SK-N-SH (cell line): Measurements from ENCODE around the gene KIFC3. TPM values are rescaled to one million over a fixed set of nuclear protein-coding genes. Genes with fewer than 3 reads are reported as not detected.

Experiments used
- CTCF ChIA-PET: fragments of 300-600, 350-600 bp; formaldehyde crosslinking; extraction: SDS; loops from one replicate; lab custom pipeline; 2021; lab: Yijun Ruan, JAX
- POLR2A ChIA-PET: fragments of 350-600 bp; sonication (Branson Sonifier 250); formaldehyde crosslinking; extraction: SDS; loops from one replicate; lab custom pipeline; 2020; ENCODE audit warnings: antibody characterized with exemption, inconsistent platforms; lab: Yijun Ruan, JAX
- DNase-seq: peaks from one replicate; pipeline ENCODE4 v3.0.0; 2012
- H2AFZ ChIP-seq: fragments of 200-600 bp; sonication (generic); 2 replicates; pipeline ENCODE4 v1.8.1; 2016; ENCODE audit warnings: antibody characterized with exemption, mild to moderate bottlenecking, low read depth
- H3F3A ChIP-seq: fragments of 200-600 bp; sonication (generic); replicated peaks from 2 replicates; pipeline ENCODE3; 2016; ENCODE audit warnings: antibody characterized with exemption, mild to moderate bottlenecking; ENCODE audit not compliant: insufficient read depth
- H3K27ac ChIP-seq, 2 experiments: fragments of 200-500 bp in 1 of 2; fragments of 200-600 bp in 1 of 2; sonication (Bioruptor generic) in 1 of 2; sonication (generic), shearing (Covaris generic) in 1 of 2; 2 replicates each; pipeline versions ENCODE4 v1.5.1 to v1.6.1; 2014 to 2016; ENCODE audit warnings: low read depth in 2 of 2, inconsistent platforms in 1 of 2, low read length in 1 of 2, mild to moderate bottlenecking in 1 of 2, mixed read lengths in 1 of 2
- H3K27me3 ChIP-seq: fragments of 200-600 bp; sonication (generic), shearing (Covaris generic); 2 replicates; pipeline ENCODE4 v1.6.1; 2016; ENCODE audit warnings: mixed run types; ENCODE audit not compliant: insufficient read depth
- H3K36me3 ChIP-seq, 2 experiments: fragments of 200-500 bp in 1 of 2; fragments of 200-600 bp in 1 of 2; sonication (Bioruptor generic) in 1 of 2; sonication (generic) in 1 of 2; replicated peaks in 1 of 2; 2 replicates each; pipeline versions ENCODE3 to v1.5.1; 2014 to 2016; ENCODE audit warnings: low read length in 1 of 2, mild to moderate bottlenecking in 1 of 2; ENCODE audit not compliant: insufficient read depth in 2 of 2, control insufficient read depth in 1 of 2
- H3K4me1 ChIP-seq, 2 experiments: fragments of 200-500 bp in 1 of 2; fragments of 200-600 bp in 1 of 2; sonication (Bioruptor generic) in 1 of 2; sonication (generic), shearing (Covaris generic) in 1 of 2; 2 replicates each; pipeline versions ENCODE4 v1.5.1 to v1.6.1; 2014 to 2016; ENCODE audit warnings: low read depth in 1 of 2, low read length in 1 of 2, mixed run types in 1 of 2; ENCODE audit not compliant: insufficient read depth in 2 of 2, control insufficient read depth in 1 of 2
- H3K4me2 ChIP-seq: fragments of 200-600 bp; sonication (generic), shearing (Covaris generic); 2 replicates; pipeline ENCODE4 v1.6.1; 2017; ENCODE audit warnings: mixed run types
- H3K4me3 ChIP-seq, 2 experiments: fragments of 200-500 bp in 1 of 2; fragments of 200-600 bp in 1 of 2; sonication (Bioruptor generic) in 1 of 2; sonication (generic), shearing (Covaris generic) in 1 of 2; 2 replicates each; pipeline versions ENCODE4 v1.5.1 to v1.8.1; 2014 to 2016; ENCODE audit warnings: low read depth in 2 of 2, inconsistent platforms in 1 of 2, low read length in 1 of 2, mild to moderate bottlenecking in 1 of 2, mixed read lengths in 1 of 2, moderate library complexity in 1 of 2
- H3K79me2 ChIP-seq: fragments of 200-600 bp; sonication (generic); 2 replicates; pipeline ENCODE4 v1.8.1; 2017; ENCODE audit warnings: mild to moderate bottlenecking; ENCODE audit not compliant: insufficient read depth
- H3K9ac ChIP-seq: fragments of 200-600 bp; sonication (generic); 2 replicates; pipeline ENCODE4 v1.6.1; 2017; ENCODE audit warnings: mixed run types
- H3K9me2 ChIP-seq: fragments of 200-600 bp; sonication (generic); 2 replicates; pipeline ENCODE4 v1.6.1; 2017; ENCODE audit warnings: mixed run types
- H3K9me3 ChIP-seq: fragments of 200-600 bp; sonication (generic); 2 replicates; pipeline ENCODE4 v1.6.1; 2017; ENCODE audit warnings: mixed run types, mild to moderate bottlenecking, moderate library complexity
- H4K20me1 ChIP-seq: fragments of 200-600 bp; sonication (generic); 2 replicates; pipeline ENCODE4 v1.6.1; 2017; ENCODE audit warnings: mild to moderate bottlenecking, mixed run types; ENCODE audit not compliant: insufficient read depth
- ELF1 ChIP-seq: IDR thresholded peaks from 2 replicates; pipeline ENCODE4 v1.4.0; 2012
- EP300 ChIP-seq, 2 experiments: IDR thresholded peaks; 2 replicates each; pipeline versions ENCODE4 v1.4.0 to v1.6.1; 2012; ENCODE audit warnings: borderline replicate concordance in 1 of 2, low read depth in 1 of 2, low read length in 1 of 2
- FOSL2 ChIP-seq: IDR thresholded peaks from 2 replicates; pipeline ENCODE4 v1.4.0; 2012; ENCODE audit warnings: low read depth, mild to moderate bottlenecking, moderate library complexity, borderline replicate concordance
- FOXJ3 ChIP-seq: sonication (generic); formaldehyde crosslinking; IDR thresholded peaks from 2 replicates; pipeline ENCODE4 v1.5.1; 2020; ENCODE audit warnings: mild to moderate bottlenecking, missing genetic modification reagents
- FOXM1 ChIP-seq: IDR thresholded peaks from 2 replicates; pipeline ENCODE4 v1.4.0; 2012; ENCODE audit warnings: low read depth, mild to moderate bottlenecking
- GATA2 ChIP-seq: sonication (generic); formaldehyde crosslinking; IDR thresholded peaks from 2 replicates; pipeline ENCODE4 v1.5.0; 2020; ENCODE audit warnings: mild to moderate bottlenecking, missing genetic modification reagents
- MXI1 ChIP-seq: IDR thresholded peaks from 2 replicates; pipeline ENCODE4 v1.6.1; 2012; ENCODE audit warnings: mild to moderate bottlenecking, low read depth, low read length, improper control_type of control experiment
- RAD21 ChIP-seq: IDR thresholded peaks from 2 replicates; pipeline ENCODE4 v1.6.1; 2012; ENCODE audit warnings: mild to moderate bottlenecking, low read length
- RCOR1 ChIP-seq: fragments of 150-350 bp; IDR thresholded peaks from 2 replicates; pipeline ENCODE4 v1.6.1; 2017; ENCODE audit warnings: antibody characterized with exemption, low read length
- RFX5 ChIP-seq: IDR thresholded peaks from 2 replicates; pipeline ENCODE4 v1.6.1; 2012; ENCODE audit warnings: mild to moderate bottlenecking, improper control_type of control experiment, low read length
- TAF1 ChIP-seq: IDR thresholded peaks from 2 replicates; pipeline ENCODE4 v1.6.1; 2012; ENCODE audit warnings: low read depth, mild to moderate bottlenecking, low read length, moderate library complexity, borderline replicate concordance
- TEAD4 ChIP-seq: IDR thresholded peaks from 2 replicates; pipeline ENCODE4 v1.4.0; 2012; ENCODE audit warnings: mild to moderate bottlenecking, borderline replicate concordance; ENCODE audit not compliant: insufficient read depth
- YY1 ChIP-seq: IDR thresholded peaks from 2 replicates; pipeline ENCODE4 v1.4.0; 2012; ENCODE audit warnings: low read depth, mild to moderate bottlenecking
- WGBS: methylation state at CpG from one replicate; pipeline ENCODE4 v1.1.6; 2017; ENCODE audit warnings: low lambda C conversion rate; 5-methylcytosine and 5-hydroxymethylcytosine counted together
- polyA plus RNA-seq, 3 experiments: library from polyadenylated mRNA; depleted of rRNA; stranded (reverse); fragments of >200 nt; gene quantifications; 2 replicates each; pipeline ENCODE4 v1.2.3, GENCODE V29; 2012
- TF ChIP-seq, protein P1 (sequence below): IDR thresholded peaks from 2 replicates; pipeline ENCODE4 v1.4.0; 2012; ENCODE audit warnings: low read depth, borderline replicate concordance
- TF ChIP-seq, protein P2 (sequence below): fragments of 150-350 bp; IDR thresholded peaks from 2 replicates; pipeline ENCODE4 v1.6.1; 2016; ENCODE audit warnings: mild to moderate bottlenecking, low read depth, low read length

Gene KIFC3
- polyA plus RNA-seq, 1 of the 3 experiments (the other 2 are of a cell fraction), result 65.4 TPM

DNA sequence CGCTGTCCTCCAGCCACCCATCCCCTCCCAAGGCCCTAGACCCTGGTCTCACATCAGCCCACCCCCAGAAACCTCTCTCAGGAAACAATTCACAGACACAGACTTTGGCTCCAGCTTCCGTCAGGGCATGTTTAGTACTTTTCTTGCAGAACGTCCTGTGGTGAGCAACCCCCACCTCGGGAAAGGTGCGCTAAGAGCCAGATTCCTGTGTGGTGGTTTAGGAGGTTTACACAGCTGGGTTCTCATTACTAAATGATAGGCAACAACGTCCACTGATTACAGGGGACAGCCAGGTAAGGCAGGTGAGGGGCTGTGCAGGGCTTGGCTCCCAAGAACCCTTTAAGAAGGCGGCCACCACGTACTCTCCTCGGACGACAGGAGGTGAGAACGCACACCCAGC is 29.3 kb downstream of the KIFC3 start:
- H3K4me1 ChIP-seq, result no peaks in the 10 kb centered on the region
- H3K4me3 ChIP-seq, result no peak overlapping the region
- H3F3A ChIP-seq, result peaks cover 3% of the 10 kb centered on the region
- ChIA-PET CTCF (interaction anchor here (0.9 kb wide), 1 partner anchor 17 kb away, joined by 4 read pairs; no protein-coding TSS in a partner anchor), POLR2A (no interaction called here)
- H3K4me2 ChIP-seq, result no peak overlapping the region
- no peak for DNase-seq
- no peak overlapping the region for H3K27ac ChIP-seq
- no peaks in the 10 kb centered on the region for H3K27me3 ChIP-seq
- H2AFZ ChIP-seq, result no peak overlapping the region
- H3K79me2 ChIP-seq, result peaks cover 13% of the 10 kb centered on the region; the same call in 1 of the 2 replicates
- TF ChIP-seq TAF1 (no peak), ELF1 (no peak), YY1 (no peak), RCOR1 (no peak), FOXM1 (no peak), TEAD4 (no peak), RFX5 (no peak), GATA2 (CRISPR knock-in tag) (no peak), MXI1 (no peak), FOSL2 (no peak)
- TF ChIP-seq, protein P1, sequence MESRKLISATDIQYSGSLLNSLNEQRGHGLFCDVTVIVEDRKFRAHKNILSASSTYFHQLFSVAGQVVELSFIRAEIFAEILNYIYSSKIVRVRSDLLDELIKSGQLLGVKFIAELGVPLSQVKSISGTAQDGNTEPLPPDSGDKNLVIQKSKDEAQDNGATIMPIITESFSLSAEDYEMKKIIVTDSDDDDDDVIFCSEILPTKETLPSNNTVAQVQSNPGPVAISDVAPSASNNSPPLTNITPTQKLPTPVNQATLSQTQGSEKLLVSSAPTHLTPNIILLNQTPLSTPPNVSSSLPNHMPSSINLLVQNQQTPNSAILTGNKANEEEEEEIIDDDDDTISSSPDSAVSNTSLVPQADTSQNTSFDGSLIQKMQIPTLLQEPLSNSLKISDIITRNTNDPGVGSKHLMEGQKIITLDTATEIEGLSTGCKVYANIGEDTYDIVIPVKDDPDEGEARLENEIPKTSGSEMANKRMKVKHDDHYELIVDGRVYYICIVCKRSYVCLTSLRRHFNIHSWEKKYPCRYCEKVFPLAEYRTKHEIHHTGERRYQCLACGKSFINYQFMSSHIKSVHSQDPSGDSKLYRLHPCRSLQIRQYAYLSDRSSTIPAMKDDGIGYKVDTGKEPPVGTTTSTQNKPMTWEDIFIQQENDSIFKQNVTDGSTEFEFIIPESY, result no peak
- TF ChIP-seq, protein P2, sequence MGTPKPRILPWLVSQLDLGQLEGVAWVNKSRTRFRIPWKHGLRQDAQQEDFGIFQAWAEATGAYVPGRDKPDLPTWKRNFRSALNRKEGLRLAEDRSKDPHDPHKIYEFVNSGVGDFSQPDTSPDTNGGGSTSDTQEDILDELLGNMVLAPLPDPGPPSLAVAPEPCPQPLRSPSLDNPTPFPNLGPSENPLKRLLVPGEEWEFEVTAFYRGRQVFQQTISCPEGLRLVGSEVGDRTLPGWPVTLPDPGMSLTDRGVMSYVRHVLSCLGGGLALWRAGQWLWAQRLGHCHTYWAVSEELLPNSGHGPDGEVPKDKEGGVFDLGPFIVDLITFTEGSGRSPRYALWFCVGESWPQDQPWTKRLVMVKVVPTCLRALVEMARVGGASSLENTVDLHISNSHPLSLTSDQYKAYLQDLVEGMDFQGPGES, result no peak
- no peaks in the 10 kb centered on the region for H3K9me2 ChIP-seq
- peaks cover 10 to 15% of the 10 kb centered on the region in 2 experiments for H3K36me3 ChIP-seq
- no peaks in the 10 kb centered on the region for H3K9me3 ChIP-seq
- peaks cover 13% of the 10 kb centered on the region; the same call in 1 of the 2 replicates for H4K20me1 ChIP-seq
- no peak overlapping the region for H3K9ac ChIP-seq
- 100% methylated on average over 11 of the region's 11 CpGs for WGBS

DNA sequence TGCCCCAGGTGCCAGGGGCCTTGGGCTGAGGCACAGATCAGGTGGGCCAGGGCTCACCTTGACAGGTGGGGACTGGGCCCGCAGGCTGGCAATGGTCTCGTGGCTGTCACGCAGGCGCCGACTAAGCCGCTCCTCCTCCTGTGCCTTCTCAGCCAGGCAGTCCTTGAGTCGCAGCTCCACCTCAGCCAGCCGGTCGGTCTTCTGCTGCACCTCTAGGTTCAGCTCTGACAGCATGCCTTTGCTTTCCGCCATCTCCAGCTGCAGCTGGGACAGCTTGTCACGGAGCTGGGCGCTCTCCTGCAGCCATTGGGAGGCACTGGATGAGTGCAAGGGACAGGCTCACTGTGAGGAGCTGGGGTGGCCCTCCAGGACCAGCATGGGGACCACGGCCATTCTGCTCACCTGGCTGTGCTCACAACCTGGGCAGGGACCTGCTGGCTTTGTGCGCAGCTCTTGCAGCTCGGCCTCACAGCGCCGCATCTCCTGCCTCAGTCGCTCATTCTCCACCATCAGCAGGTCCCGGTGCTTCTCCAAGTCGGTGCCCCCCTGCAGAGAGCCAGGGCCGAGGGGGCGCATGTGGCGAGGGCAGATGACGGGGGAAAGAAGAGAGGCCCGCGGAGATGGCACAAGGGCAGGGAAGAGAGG is 31.0 kb downstream of the KIFC3 start:
- H3K27ac ChIP-seq, result no peak overlapping the region
- 94% methylated on average over 21 of the region's 26 CpGs for WGBS
- H2AFZ ChIP-seq, result no peak overlapping the region
- no peaks in the 10 kb centered on the region for H3K9me2 ChIP-seq
- DNase-seq, result no peak
- H3K79me2 ChIP-seq, result peaks cover 8% of the 10 kb centered on the region; the same call in 1 of the 2 replicates
- peaks cover 3% of the 10 kb centered on the region for H3F3A ChIP-seq
- no peak overlapping the region for H3K4me2 ChIP-seq
- H3K27me3 ChIP-seq, result no peaks in the 10 kb centered on the region
- POLR2A ChIA-PET, result no interaction called here
- H3K9me3 ChIP-seq, result no peaks in the 10 kb centered on the region
- no peak for TF ChIP-seq FOXJ3 (CRISPR knock-in tag)
- TF ChIP-seq RAD21, result no peak
- TF ChIP-seq, protein P2, result no peak
- no peak for TF ChIP-seq RCOR1
- TF ChIP-seq EP300 (IDR thresholded peaks at IDR 0.05; ENCODE audit: borderline replicate concordance in 1 of 2, low read depth in 1 of 2, low read length in 1 of 2), result no peak
- TF ChIP-seq MXI1, result no peak
- TF ChIP-seq TAF1, result no peak
- TF ChIP-seq, all 33 proteins: peak for 0
- Histone ChIP-seq H3K4me1 (no peaks in the 10 kb centered on the region), H3K4me3 (no peak overlapping the region), H4K20me1 (peaks cover 9% of the 10 kb centered on the region; the same call in 1 of the 2 replicates), H3K9ac (no peak overlapping the region), H3K36me3 (peaks cover 5 to 19% of the 10 kb centered on the region in 2 experiments)
- CTCF ChIA-PET, result interaction anchor here (0.8 to 1.2 kb wide), 3 partner anchors 85 to 348 kb away, joined by 3 read pairs; no protein-coding TSS in a partner anchor
